ENCODE results near the gene THRA. TPM values are rescaled to one million over a fixed set of nuclear protein-coding genes. Genes with fewer than 3 reads are reported as not detected.

Gene THRA
- total RNA-seq, 1 experiment from 2014 or later, result 11.4 TPM

- no peak overlapping the region for H3K27ac ChIP-seq
- CTCF ChIA-PET, result no interaction called here
Measured at GRCh38 chr17:40076591-40076990, 13.8 kb downstream of the THRA start.

GRCh38 chr17:40079545-40079944 is 16.8 kb downstream of the THRA start:
- POLR2A ChIA-PET (ENCODE audit: unreplicated experiment), result no interaction called here
- Histone ChIP-seq H3K27me3 (ENCODE audit: insufficient read depth, low read depth) (no peaks in the 10 kb centered on the region), H3K4me3 (no peak overlapping the region), H3K4me2 (no peak overlapping the region), H3K4me1 (replicated peaks; ENCODE audit: insufficient read depth) (no peaks in the 10 kb centered on the region), H3K36me3 (ENCODE audit: low read depth) (no peaks in the 10 kb centered on the region), H2AFZ (no peak overlapping the region), H3K9me3 (ENCODE audit: insufficient read depth, low read depth) (no peaks in the 10 kb centered on the region), H3K27ac (no peak overlapping the region), H3F3A (ENCODE audit: insufficient read depth, low read depth) (peaks cover 22% of the 10 kb centered on the region), H3K79me2 (ENCODE audit: low read depth) (no peaks in the 10 kb centered on the region), H4K20me1 (ENCODE audit: insufficient read depth) (no peaks in the 10 kb centered on the region), H3K9me2 (ENCODE audit: insufficient read depth) (no peaks in the 10 kb centered on the region)
- intact Hi-C loops (cut with micrococcal nuclease; ENCODE audit: unreplicated experiment), result no loop called here
- CTCF ChIA-PET, result no interaction called here
- BruUV-seq (replicated peaks), result no TSS peak
- TF ChIP-seq EZH2 (IDR thresholded peaks at IDR 0.05; ENCODE audit: low read depth) (no peak), CTCF (conservative IDR thresholded peaks at IDR 0.05) (no peak)
- DNase-seq, result no peak

More at GRCh38 chr17:40076591-40076990, 13.8 kb downstream of the THRA start:
- Histone ChIP-seq H3K79me2 (ENCODE audit: low read depth) (no peaks in the 10 kb centered on the region), H3K9me3 (ENCODE audit: insufficient read depth, low read depth) (no peaks in the 10 kb centered on the region), H3K9me2 (ENCODE audit: insufficient read depth) (no peaks in the 10 kb centered on the region), H3K4me2 (no peak overlapping the region), H3K4me3 (no peak overlapping the region), H3K36me3 (ENCODE audit: low read depth) (no peaks in the 10 kb centered on the region), H3K27me3 (ENCODE audit: insufficient read depth, low read depth) (no peaks in the 10 kb centered on the region), H3F3A (ENCODE audit: insufficient read depth, low read depth) (peaks cover 25% of the 10 kb centered on the region; the same call in 1 of the 2 replicates), H4K20me1 (ENCODE audit: insufficient read depth) (no peaks in the 10 kb centered on the region; the same call in 1 of the 2 replicates), H3K4me1 (replicated peaks; ENCODE audit: insufficient read depth) (peaks cover 13% of the 10 kb centered on the region), H2AFZ (no peak overlapping the region)
- POLR2A ChIA-PET (ENCODE audit: unreplicated experiment), result no interaction called here
- TF ChIP-seq CTCF (conservative IDR thresholded peaks at IDR 0.05) (no peak), EZH2 (IDR thresholded peaks at IDR 0.05; ENCODE audit: low read depth) (no peak)
- intact Hi-C loops (cut with micrococcal nuclease; ENCODE audit: unreplicated experiment), result no loop called here
- no peak for DNase-seq
- BruUV-seq (replicated peaks), result no TSS peak

GRCh38 chr17:40084477-40084876 is 21.7 kb downstream of the THRA start:
- Histone ChIP-seq H3K9me3 (ENCODE audit: insufficient read depth, low read depth) (no peaks in the 10 kb centered on the region), H3K4me2 (no peak overlapping the region), H3K9me2 (ENCODE audit: insufficient read depth) (no peaks in the 10 kb centered on the region), H3K36me3 (ENCODE audit: low read depth) (no peaks in the 10 kb centered on the region), H4K20me1 (ENCODE audit: insufficient read depth) (no peaks in the 10 kb centered on the region), H2AFZ (no peak overlapping the region), H3F3A (ENCODE audit: insufficient read depth, low read depth) (peaks cover 12% of the 10 kb centered on the region), H3K27ac (no peak overlapping the region), H3K79me2 (ENCODE audit: low read depth) (no peaks in the 10 kb centered on the region), H3K27me3 (ENCODE audit: insufficient read depth, low read depth) (no peaks in the 10 kb centered on the region), H3K4me1 (replicated peaks; ENCODE audit: insufficient read depth) (no peaks in the 10 kb centered on the region), H3K4me3 (no peak overlapping the region)
- CTCF ChIA-PET, result interaction anchor here (1.2 kb wide), 1 partner anchor 63 kb away, joined by 3 read pairs; no protein-coding TSS in a partner anchor
- no TSS peak for BruUV-seq (replicated peaks)
- TF ChIP-seq EZH2 (IDR thresholded peaks at IDR 0.05; ENCODE audit: low read depth) (no peak), CTCF (conservative IDR thresholded peaks at IDR 0.05) (no peak)
- DNase-seq, result no peak
- intact Hi-C loops (cut with micrococcal nuclease; ENCODE audit: unreplicated experiment), result no loop called here
- POLR2A ChIA-PET (ENCODE audit: unreplicated experiment), result no interaction called here
